Measurements from ENCODE around the gene ABCA10. TPM values are rescaled to one million over a fixed set of nuclear protein-coding genes. Genes with fewer than 3 reads are reported as not detected.

Gene ABCA10
- total and polyA plus RNA-seq, 3 donors from 2014 or later: 11.5 to 16.2 (median 13.6) TPM

DNA sequence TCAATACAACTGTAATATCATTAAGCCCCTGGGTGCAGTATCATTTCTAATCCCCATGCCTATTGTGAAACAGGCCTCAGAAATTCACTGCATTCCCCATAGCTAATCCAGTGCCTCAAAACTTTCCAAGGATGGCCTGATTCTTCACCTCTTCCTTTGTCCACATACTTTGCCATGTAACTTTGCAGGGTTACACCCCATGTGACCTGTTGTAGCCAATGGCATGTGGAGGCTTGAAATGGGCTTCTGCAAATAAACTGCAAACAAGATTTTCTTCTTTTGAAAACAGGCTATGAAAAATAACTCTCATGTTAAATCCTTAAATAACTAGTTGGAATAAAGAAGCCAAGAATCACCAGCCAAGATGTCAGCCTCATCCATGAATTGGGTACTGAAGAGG lies 35.9 kb downstream of the ABCA10 start:
- H3K4me1 ChIP-seq: no peaks in the 10 kb centered on the region
- no peaks in the 10 kb centered on the region for H3K9me3 ChIP-seq
- H3K27ac ChIP-seq: no peak overlapping the region
- intact Hi-C loops (cut with DNase I; ENCODE audit: low total_unique reads): no loop called here
- no peak for TF ChIP-seq POLR2A (IDR thresholded peaks at IDR 0.05)
- TF ChIP-seq, protein P1, sequence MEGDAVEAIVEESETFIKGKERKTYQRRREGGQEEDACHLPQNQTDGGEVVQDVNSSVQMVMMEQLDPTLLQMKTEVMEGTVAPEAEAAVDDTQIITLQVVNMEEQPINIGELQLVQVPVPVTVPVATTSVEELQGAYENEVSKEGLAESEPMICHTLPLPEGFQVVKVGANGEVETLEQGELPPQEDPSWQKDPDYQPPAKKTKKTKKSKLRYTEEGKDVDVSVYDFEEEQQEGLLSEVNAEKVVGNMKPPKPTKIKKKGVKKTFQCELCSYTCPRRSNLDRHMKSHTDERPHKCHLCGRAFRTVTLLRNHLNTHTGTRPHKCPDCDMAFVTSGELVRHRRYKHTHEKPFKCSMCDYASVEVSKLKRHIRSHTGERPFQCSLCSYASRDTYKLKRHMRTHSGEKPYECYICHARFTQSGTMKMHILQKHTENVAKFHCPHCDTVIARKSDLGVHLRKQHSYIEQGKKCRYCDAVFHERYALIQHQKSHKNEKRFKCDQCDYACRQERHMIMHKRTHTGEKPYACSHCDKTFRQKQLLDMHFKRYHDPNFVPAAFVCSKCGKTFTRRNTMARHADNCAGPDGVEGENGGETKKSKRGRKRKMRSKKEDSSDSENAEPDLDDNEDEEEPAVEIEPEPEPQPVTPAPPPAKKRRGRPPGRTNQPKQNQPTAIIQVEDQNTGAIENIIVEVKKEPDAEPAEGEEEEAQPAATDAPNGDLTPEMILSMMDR (IDR thresholded peaks at IDR 0.05): no peak
- H3K27me3 ChIP-seq: no peaks in the 10 kb centered on the region
- DNase-seq: no peak
- H3K36me3 ChIP-seq (ENCODE audit: low read depth, missing control alignments): no peaks in the 10 kb centered on the region
- no peak overlapping the region for H3K4me3 ChIP-seq

DNA sequence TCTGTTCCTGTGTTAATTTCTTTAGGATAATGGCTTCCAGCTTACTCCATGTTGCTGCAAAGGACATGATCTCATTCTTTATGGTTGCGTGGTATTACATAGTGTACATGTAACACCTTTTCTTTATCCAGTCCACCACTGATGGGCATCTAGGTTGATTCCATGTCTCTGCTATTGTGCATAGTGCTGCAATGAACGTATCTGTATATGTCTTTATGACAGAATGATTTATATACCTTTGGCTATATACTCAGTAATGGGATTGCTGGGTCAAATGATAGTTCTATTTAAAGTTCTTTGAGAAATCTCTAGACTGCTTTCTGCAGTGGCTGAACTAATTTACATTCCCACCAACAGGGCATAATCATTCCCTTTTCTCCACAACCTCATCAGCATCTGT lies 39.8 kb downstream of the ABCA10 start:
- Histone ChIP-seq H3K27ac (no peak overlapping the region), H3K27me3 (no peaks in the 10 kb centered on the region), H3K9me3 (no peaks in the 10 kb centered on the region), H3K4me1 (no peaks in the 10 kb centered on the region), H3K36me3 (ENCODE audit: low read depth, missing control alignments) (no peaks in the 10 kb centered on the region), H3K4me3 (no peak overlapping the region)
- intact Hi-C loops (cut with DNase I; ENCODE audit: low total_unique reads): no loop called here
- 96 to 100% methylated on average over 2 of the region's 2 CpGs for WGBS, 2 donors
- TF ChIP-seq POLR2A (IDR thresholded peaks at IDR 0.05): no peak
- TF ChIP-seq, protein P1 (IDR thresholded peaks at IDR 0.05): no peak
- no peak for DNase-seq

DNA sequence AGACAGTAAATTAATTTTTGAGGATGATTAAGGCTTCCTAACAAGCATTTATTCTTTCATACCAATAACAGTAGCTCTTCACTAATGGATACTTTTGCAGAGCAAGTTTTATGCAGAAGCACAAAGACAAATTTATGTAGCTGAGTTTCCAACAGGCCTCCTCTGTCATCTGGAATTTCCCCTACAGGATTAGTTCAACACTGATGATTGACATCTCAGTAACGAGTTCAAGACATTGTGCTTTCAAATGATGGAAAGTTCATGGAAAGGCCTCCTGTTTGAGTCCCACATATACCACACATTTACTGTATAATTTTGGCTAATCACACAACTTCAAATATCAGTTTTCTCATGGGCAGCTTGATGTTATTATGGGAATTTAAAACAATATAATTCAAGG lies 40.6 kb downstream of the ABCA10 start:
- TF ChIP-seq POLR2A (IDR thresholded peaks at IDR 0.05): no peak
- TF ChIP-seq, protein P1 (IDR thresholded peaks at IDR 0.05): no peak
- intact Hi-C loops (cut with DNase I; ENCODE audit: low total_unique reads): no loop called here
- no peaks in the 10 kb centered on the region for H3K36me3 ChIP-seq (ENCODE audit: low read depth, missing control alignments)
- H3K27ac ChIP-seq: no peak overlapping the region
- no peaks in the 10 kb centered on the region for H3K27me3 ChIP-seq
- no peaks in the 10 kb centered on the region for H3K4me1 ChIP-seq
- no peak for DNase-seq
- no peaks in the 10 kb centered on the region for H3K9me3 ChIP-seq
- 59 to 74% methylated on average over 1 of the region's 1 CpG for WGBS, 2 donors
- no peak overlapping the region for H3K4me3 ChIP-seq

DNA sequence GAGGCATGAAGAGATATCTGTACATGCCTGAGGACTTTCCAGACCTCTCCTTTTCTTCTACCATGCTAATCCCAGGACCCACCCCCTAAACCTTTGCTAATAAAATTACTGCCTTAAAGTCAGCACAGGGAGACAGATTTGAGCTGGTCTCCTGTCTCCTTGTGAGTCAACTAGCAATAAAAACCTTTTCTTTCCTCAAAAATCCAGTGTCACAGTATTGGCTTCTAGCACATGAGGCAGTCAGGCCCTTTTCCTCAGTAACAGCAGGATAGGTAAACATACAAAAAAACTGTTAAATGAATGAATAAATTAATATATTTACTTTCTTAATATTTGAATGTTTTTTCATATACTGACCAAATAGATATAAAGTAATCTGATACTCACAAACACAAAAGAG lies 41.3 kb downstream of the ABCA10 start:
- Histone ChIP-seq H3K36me3 (ENCODE audit: low read depth, missing control alignments) (no peaks in the 10 kb centered on the region), H3K4me1 (no peaks in the 10 kb centered on the region)
- intact Hi-C loops (cut with DNase I; ENCODE audit: low total_unique reads): no loop called here

More for the DNA sequence above, 41.3 kb downstream of the ABCA10 start:
- no peaks in the 10 kb centered on the region for H3K9me3 ChIP-seq
- no peak overlapping the region for H3K4me3 ChIP-seq
- no peak for TF ChIP-seq POLR2A (IDR thresholded peaks at IDR 0.05)
- TF ChIP-seq, protein P1 (IDR thresholded peaks at IDR 0.05): no peak
- no peak for DNase-seq
- peak overlapping the region; percentile 28 to 52 for H3K27ac ChIP-seq
- H3K27me3 ChIP-seq: no peaks in the 10 kb centered on the region
